Measurements from ENCODE around the gene MASTL. TPM values are rescaled to one million over a fixed set of nuclear protein-coding genes. Genes with fewer than 3 reads are reported as not detected.

The MASTL gene
- total RNA-seq: 12.9 TPM

DNA sequence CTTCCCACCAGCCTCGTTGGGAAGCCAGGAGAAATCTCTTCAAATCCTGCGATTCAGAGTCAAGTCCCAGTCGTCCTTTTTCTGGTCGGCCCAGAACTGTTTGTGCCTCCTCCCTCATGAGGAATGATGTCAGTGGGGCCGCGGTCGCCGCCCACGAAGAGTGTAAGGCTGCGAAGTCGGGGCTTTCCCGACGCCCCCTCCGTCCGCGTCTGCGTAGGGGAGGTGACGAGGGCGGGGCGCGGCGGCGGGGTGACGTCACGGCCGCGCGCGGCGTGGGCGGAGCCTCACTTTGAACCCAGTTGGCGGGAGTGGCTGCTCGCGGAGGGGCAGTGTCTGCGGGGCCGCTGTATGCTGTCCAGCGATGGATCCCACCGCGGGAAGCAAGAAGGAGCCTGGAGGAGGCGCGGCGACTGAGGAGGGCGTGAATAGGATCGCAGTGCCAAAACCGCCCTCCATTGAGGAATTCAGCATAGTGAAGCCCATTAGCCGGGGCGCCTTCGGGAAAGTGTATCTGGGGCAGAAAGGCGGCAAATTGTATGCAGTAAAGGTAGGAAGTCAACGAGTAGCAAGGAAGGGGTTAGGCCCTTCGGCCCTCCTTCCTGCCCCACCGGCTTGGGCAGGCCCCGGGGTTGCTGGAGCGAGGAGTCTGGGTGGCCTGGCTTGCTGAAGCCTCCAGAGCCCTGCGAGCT, at the start of gene MASTL:
Gene MASTL (plus strand): TSS at position 287 of the 689 bp plus-strand sequence. CDS start 75 bp downstream, at position 362.

Small RNA genes lying within 50 kb of the gene (small RNA-seq; reads per million reads assigned to genes)
- 1.0 reads per million, percentile 77 among the genes with 10 or more reads in this experiment for gene RNU2-24P
- gene RNU7-12P: not detected

Other genes starting within 250 kb of the MASTL start
- gene ANKRD26, start 54.9 kb upstream of the MASTL start, total RNA-seq: 35.3 TPM
- gene YME1L1, start 968 bp upstream of the MASTL start, total RNA-seq: 108 TPM
- gene ACBD5, start 85.4 kb downstream of the MASTL start, total RNA-seq: 72.0 TPM